GM18505 (cell line): Measurements from ENCODE around the gene CD48.
"Not testable (repeated sequence)": the region's sequence is repeated elsewhere in the genome, so short reads cannot be mapped to it uniquely, and the experiment has no call there.

ENCODE experiments used
- ATAC-seq: cut with Tn5 transposase; IDR thresholded peaks from one replicate; pipeline ENCODE4 v1.9.1; 2021; ENCODE audit not compliant: unreplicated experiment
- POLR2A ChIP-seq: IDR thresholded peaks from 4 replicates; pipeline ENCODE4 v1.6.1; 2011; ENCODE audit warnings: borderline replicate concordance; ENCODE audit not compliant: insufficient read depth, insufficient read length; ENCODE audit errors: extremely low read depth

The CD48 gene

DNA sequence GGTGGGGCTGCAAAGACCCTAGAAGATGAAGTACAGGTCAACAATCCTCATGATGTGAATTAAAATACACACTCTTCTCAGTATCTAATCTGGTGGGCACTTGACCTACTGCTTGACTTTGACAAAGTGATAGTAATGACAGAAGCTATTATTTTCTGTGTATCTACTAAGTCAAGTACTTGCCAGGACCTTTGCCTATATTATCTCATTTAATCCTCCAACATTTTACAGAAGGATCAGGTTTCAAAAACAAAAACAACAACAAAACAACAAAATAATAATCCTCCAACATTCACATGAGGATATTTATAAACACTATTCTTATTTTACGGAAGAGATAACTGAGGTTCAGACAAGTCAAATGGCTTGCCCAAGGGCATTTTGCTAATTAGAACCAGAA lies 4.4 kb upstream of the CD48 start:
- no peak for ATAC-seq
- TF ChIP-seq POLR2A: no peak

DNA sequence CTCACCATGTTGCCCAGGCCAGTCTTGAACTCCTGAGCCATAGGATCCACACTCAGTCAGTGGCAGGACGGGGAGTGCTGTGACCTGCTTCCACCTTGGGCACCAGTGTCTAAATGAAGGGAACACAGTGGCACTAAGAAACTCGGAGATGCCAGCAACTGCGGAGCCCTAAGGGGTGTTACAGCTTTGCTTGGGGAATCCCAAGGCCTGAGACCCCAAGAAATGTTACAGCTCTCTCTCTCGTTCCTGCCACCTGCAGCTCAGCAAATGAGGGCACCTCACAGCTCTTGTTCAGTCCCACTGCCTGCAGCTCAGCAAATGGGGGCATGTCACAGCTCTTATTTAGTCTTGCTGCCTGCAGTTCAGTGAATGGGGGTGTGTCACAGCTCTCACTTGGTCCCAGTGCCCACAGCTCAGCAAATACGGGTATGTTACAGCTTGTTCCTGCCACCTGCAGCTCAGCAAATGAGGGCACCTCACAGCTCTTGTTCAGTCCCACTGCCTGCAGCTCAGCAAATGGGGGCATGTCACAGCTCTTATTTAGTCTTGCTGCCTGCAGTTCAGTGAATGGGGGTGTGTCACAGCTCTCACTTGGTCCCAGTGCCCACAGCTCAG lies 2.5 kb upstream of the CD48 start:
- ATAC-seq: not testable (repeated sequence)

DNA sequence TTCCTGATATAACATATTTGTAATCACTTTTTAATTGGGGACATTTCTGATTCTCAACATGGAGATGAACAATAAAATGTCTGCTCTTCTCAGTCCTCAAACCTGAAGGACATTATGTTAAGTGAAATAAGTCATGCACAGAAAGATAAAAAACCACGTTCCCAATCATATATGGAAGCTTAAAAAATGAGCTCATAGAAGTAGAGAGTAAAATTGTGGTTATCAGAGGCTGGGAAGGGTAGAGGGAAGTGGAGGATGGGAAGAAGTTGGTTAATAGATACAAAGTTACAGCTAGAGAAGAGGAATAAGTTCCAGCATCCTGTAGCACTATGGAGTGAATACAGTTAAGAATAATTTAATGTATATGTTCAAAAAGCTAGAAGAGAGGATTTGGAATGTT lies 1.5 kb upstream of the CD48 start:
- TF ChIP-seq POLR2A: no peak

DNA sequence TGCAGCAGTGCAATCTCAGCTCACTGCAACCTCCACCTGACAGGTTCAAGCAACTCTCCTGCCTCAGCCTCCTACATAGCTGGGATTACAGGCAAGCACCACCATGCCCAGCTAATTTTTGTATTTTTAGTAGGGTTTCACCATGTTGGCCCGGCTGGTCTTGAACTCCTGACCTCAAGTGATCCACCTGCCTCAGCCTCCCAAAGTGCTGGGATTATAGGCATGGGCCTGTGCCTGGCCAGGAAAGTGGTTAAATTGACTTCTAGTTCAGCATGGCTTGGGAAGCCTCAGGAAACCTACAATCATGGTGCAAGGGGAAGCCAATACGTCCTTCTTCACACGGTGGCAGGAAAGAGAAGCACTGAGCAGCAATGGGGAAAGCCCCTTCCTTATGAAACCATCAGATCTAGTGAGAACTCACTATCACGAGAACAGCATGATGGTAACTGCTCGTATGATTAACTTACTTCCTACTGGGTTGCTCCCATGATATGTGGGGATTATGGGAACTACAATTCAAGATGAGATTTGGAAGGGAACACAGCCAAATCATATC lies 981 bp upstream of the CD48 start:
- peak; percentile 34 for ATAC-seq

More for the DNA sequence above, 1.5 kb upstream of the CD48 start:
- no peak for ATAC-seq

DNA sequence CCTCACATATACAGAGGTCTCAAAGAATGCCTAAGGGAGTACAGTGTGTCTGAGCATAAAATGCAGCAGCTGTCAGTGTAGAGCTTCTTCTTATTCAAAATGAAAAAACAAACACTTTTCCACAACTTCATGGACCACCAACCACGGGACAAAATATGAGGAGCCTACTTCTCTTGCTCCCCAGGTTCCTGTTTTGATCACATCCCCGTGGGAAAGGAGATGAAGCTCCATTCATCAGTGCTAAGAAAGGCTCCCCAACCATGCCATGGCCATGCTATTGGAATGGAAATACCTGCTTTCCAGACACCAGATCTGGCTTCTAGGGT lies 383 bp downstream of the CD48 start:
- ATAC-seq: no peak
- TF ChIP-seq POLR2A: peak; percentile 13

DNA sequence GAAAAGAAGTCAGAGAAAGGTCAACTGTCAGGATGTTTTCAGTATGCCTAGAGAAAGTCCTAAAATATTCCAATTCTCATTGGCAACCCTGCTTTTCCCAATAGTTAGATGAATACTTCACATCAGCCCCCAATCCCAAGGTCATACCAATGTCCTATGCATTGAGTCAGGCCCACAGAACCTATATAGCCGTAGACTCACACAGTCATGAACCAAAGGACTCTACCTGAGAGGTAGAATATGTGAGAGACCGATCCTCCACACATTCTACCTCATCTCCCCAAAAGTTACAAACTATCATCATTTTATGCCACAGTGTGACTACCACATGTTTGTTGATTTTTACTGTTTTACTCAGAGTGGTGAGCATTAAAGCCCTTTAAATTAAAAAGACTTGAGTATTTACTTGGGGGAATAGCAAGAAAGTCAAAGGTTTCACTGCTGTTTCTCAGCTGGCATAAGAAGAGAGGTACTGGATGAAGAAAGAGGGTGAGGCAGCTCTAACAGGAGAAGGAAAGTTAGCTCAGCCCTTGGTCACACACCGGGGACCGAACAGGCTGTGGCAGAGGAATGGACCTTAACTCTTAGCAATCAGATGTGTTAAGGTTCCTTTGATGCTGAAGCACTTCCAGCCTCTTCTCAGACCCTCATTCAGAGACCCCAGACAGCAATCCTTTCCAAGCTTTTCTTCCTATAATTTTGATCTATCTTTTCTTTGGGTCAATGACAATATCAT lies 937 bp downstream of the CD48 start:
- ATAC-seq: no peak
- TF ChIP-seq POLR2A: peak; percentile 7

DNA sequence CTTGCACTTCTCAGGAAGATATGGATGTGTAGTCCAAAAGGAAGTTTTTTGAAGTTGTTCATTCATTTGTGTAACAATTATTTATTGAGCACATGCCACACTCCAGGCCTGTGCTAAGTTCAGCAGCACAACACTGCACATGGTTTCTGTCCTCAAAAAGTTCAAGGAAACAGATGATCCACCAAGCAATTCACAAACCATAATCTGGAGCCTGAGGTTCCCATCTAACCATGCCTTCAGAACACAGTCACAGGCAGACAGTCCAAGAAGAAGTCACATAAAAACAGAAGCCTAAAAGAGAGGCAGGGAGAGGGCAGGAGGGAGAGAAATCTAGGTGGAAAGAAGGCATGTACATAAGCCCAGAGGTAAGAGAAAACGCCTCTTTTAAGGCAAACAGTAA lies 1.9 kb downstream of the CD48 start:
- no peak for TF ChIP-seq POLR2A
- ATAC-seq: no peak

DNA sequence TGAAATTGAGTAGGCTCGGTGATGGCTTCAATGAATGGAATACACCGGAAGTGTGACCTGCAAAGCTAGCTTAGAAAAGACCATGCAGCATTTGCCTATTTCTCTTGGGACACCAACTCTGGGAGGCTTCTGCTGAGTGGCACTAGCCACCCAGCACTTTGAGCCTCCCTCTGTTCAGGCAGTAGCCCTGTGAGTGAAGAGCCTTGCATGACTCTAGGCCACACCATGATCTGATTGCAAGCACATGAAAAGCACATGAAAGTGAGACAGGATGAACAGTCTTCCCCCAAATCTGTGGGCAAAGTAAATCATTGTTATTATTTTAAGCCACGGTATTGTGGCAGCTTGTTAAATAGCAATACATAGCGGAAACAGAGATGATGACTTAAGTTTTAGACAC lies 2.8 kb downstream of the CD48 start:
- ATAC-seq: no peak
- TF ChIP-seq POLR2A: peak; percentile 79

DNA sequence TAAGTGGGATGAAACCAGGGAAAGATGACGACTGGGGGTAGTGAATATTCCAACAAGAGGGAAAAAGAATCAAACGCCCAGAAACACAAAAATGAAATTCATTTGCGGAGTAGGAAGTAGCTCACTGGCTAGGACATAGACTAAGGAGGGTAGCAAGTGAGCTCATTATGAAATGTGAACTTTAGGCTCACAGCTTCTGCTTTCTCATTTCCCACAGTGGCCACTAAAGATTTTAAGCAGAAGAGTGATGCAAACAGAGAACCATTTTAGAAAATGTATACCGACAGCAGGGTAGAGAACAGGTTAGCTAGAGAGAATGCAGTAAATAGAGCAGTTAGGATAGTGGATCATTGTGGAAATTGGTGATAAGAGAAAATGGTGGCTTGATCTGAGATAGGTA lies 3.5 kb downstream of the CD48 start:
- ATAC-seq: no peak
- no peak for TF ChIP-seq POLR2A

DNA sequence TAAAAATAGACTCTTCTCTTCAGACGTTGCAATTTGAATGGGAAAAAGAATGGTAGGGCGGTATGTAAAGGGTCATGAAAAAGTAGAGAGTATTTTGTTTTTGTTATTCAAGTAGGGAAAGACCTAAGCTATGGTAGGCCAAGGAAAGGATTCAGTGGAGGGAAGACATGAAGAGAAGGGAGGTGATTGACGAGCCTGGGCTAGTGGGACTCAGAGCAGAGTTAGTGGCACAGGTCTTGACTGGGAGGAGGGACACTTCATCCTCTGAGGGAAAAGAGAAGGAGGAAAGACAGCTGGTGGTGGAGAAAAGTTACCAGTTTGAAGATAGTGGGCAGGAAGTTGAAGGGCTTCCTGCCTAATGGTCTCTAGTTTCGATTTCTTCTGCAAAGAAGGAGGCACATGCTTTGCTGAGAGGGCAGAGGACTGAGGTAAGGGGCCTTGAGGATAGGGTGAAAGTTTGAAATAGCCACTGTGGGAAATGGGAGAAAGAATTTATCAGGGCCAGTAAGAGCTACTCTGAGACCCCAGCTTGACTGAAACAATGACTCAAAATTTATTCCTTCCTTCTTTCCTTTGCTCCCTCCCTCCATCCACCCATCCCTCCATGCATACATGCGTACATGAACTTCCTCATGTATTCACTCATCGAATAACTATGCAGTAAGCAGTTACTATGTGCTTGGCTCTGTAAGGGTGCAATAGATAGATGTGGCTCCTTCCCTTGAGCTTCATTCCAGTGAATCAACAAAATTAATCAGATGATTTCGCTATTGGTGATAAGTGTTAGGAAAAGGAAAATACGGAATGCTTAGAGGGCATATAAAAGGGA lies 4.2 kb downstream of the CD48 start:
- no peak for ATAC-seq
- peak; percentile 38 for TF ChIP-seq POLR2A

DNA sequence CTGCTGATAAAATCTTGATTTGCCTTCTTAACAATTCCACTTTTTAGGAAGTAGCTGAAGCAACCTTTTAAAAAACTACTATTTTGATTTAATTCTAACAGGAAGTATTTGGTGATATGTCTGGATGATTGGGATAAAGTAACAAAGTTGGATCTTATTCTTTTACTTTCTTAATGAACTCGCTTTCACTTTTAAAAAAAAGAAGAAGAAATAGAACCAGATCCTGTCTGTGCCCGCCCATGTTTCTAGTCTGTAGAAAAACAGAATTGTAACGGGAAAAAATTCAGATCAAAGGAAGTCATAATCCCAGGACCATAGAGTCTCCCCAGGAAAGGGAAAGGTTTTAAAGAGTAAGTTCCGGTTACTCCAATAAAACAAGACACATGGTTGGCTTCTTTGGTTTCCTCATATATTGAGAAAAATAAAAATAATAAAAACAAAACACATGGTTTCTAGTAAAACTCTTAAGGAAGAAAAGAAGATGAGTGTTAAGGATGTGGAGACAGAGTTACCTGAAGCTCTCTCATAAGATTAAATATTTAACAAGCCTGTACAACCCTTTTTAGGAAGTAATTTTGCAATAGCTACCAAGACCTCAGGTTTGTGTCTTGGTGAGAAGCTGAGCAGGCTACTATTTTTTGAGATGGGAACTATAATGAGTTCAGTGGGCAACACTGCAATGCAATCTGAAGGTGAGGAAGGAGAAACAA lies 4.9 kb downstream of the CD48 start:
- ATAC-seq: no peak
- no peak for TF ChIP-seq POLR2A

DNA sequence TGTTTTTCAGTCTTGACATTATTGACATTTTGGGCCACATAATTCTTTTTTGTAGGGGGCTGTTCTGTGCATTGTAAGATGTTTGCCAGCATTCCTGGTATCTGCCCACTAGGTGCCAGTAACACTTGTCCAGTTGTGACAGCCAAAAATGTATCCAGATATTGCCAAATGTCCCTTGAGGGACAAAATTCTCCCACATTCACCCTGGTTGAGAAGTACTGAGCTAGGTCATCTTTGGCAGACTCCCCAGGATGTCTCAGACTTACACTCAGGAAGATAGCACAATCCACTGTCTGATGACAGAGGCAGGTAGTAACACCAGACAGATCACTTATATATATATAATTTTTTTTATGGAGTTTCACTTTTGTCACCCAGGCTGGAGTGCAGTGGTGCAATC lies 5.9 kb downstream of the CD48 start:
- no peak for ATAC-seq
- TF ChIP-seq POLR2A: no peak

DNA sequence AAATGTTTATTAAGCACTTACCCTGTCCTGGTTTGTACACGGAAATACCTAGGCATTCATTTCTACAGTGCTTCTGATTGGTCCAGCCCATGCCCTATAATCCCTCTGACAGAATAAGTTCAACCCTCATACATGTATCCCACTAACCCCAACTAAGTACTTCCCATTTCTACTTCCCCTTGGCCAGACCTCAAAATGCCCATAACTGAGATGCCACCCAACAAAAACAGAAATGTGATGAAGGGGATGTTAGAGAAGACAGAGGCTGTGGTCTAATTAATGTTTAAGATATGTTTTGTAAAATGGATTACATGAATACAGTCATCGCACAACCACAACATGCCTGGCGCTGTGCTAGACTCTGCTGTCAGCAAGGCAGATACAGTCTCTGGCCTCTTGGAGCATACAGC lies 6.4 kb downstream of the CD48 start:
- ATAC-seq: not testable (repeated sequence)
- TF ChIP-seq POLR2A: peak; percentile 32
